ENCODE data around the gene TMEM204. TPM values are rescaled to one million over a fixed set of nuclear protein-coding genes. Genes with fewer than 3 reads are reported as not detected.
A peak's percentile ranks its signal among the peaks of the same experiment; 100 is the strongest.

Gene TMEM204
- total and polyA plus RNA-seq, 4 donors: 34.7 to 74.5 (median 45.1) TPM

GRCh38 chr16:1531638-1531910 is 1.9 kb upstream of the TMEM204 start:
- no peaks in the 10 kb centered on the region for H3K9me3 ChIP-seq (ENCODE audit: control insufficient read depth, low read length)
- ATAC-seq (ENCODE audit: low FRiP score) (no peak), DNase-seq (no peak)
- no peak overlapping the region for H3K4me3 ChIP-seq (ENCODE audit: low read length in 2 of 2)
- no peaks in the 10 kb centered on the region for H3K4me1 ChIP-seq (ENCODE audit: control insufficient read depth in 1 of 2, insufficient read depth in 2 of 2, low read length in 2 of 2)
- intact Hi-C loops (cut with DNase I): no loop called here
- H3K36me3 ChIP-seq (ENCODE audit: control insufficient read depth in 1 of 2, insufficient read depth in 2 of 2, low read length in 1 of 2): peaks cover 0 to under 1% of the 10 kb centered on the region in 2 donors
- H3K27me3 ChIP-seq (ENCODE audit: control insufficient read depth in 1 of 2, insufficient read depth in 2 of 2, low read length in 1 of 2): no peaks in the 10 kb centered on the region
- H3K27ac ChIP-seq (ENCODE audit: low read depth in 1 of 2, low read length in 2 of 2): peak overlapping the region in 1 of 2 donors; percentile 27
- 95 to 97% methylated on average over 14 of the region's 14 CpGs for WGBS, 2 donors

DNA sequence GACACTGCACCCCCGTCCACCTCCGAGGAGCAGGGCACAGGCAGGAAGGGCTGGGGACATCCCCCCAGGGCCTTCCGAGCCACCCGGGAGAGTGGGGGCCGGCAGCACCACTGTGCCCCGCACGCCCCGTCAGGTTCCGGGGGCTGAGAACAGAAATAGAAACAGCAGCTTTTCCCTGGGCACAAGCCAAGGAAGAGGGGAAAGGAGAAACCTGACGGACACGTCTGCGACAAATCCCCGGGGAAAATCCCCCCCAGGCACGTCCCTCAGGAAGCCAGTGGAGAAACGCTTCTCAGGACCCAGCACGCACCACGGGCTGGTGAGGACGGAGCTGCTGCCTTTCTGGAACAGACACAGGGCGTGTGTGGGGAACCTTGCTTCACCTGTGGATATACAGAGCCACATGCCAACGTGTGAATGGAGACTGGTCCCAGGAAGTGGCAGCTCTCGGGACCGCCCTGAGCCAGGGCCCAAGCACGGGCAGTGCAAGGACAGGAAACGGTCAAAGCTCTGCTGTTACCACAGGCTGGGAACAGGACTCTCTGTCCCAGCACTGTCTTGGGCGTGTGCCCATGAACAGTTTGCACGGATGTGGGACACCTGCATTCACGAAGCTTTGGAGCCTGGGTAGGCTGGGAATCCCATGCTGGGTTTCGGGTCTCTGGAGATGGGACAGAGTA is 1.2 kb upstream of the TMEM204 start:
- no peak overlapping the region for H3K4me3 ChIP-seq (ENCODE audit: low read length in 2 of 2)
- no peaks in the 10 kb centered on the region for H3K4me1 ChIP-seq (ENCODE audit: control insufficient read depth in 1 of 2, insufficient read depth in 2 of 2, low read length in 2 of 2)
- H3K27ac ChIP-seq (ENCODE audit: low read depth in 1 of 2, low read length in 2 of 2): peak overlapping the region in 1 of 2 donors; percentile 69
- H3K9me3 ChIP-seq (ENCODE audit: control insufficient read depth, low read length): no peaks in the 10 kb centered on the region
- 38 to 48% methylated on average over 28 of the region's 28 CpGs for WGBS, 2 donors
- no peaks in the 10 kb centered on the region for H3K27me3 ChIP-seq (ENCODE audit: control insufficient read depth in 1 of 2, insufficient read depth in 2 of 2, low read length in 1 of 2)
- ATAC-seq (ENCODE audit: low FRiP score): peak; percentile 42
- no peak for DNase-seq
- intact Hi-C loops (cut with DNase I): no loop called here
- H3K36me3 ChIP-seq (ENCODE audit: control insufficient read depth in 1 of 2, insufficient read depth in 2 of 2, low read length in 1 of 2): peaks cover 0 to 2% of the 10 kb centered on the region in 2 donors

- DNase-seq (no peak), ATAC-seq (ENCODE audit: low FRiP score) (no peak)
- peaks cover 0 to 2% of the 10 kb centered on the region in 2 donors for H3K36me3 ChIP-seq (ENCODE audit: control insufficient read depth in 1 of 2, insufficient read depth in 2 of 2, low read length in 1 of 2)
- no peaks in the 10 kb centered on the region for H3K27me3 ChIP-seq (ENCODE audit: control insufficient read depth in 1 of 2, insufficient read depth in 2 of 2, low read length in 1 of 2)
- H3K4me3 ChIP-seq (ENCODE audit: low read length in 2 of 2): no peak overlapping the region
- H3K9me3 ChIP-seq (ENCODE audit: control insufficient read depth, low read length): no peaks in the 10 kb centered on the region
- H3K27ac ChIP-seq (ENCODE audit: low read depth in 1 of 2, low read length in 2 of 2): peak overlapping the region; percentile 69 to 79
- no peaks in the 10 kb centered on the region for H3K4me1 ChIP-seq (ENCODE audit: control insufficient read depth in 1 of 2, insufficient read depth in 2 of 2, low read length in 2 of 2)
- WGBS, 2 donors: 78 to 85% methylated on average over 10 of the region's 10 CpGs
- intact Hi-C loops (cut with DNase I): no loop called here
These were observed 695 bp upstream of the TMEM204 start for GRCh38 chr16:1532771-1533170.

GRCh38 chr16:1534021-1535020 is 855 bp downstream of the TMEM204 start:
- intact Hi-C loops (cut with DNase I): no loop called here
- ATAC-seq (ENCODE audit: low FRiP score) (peak; percentile 7), DNase-seq (peak in 1 of 2 donors; percentile 82)
- H3K27ac ChIP-seq (ENCODE audit: low read depth in 1 of 2, low read length in 2 of 2): peak overlapping the region in 1 of 2 donors; percentile 69
- H3K9me3 ChIP-seq (ENCODE audit: control insufficient read depth, low read length): no peaks in the 10 kb centered on the region
- H3K4me3 ChIP-seq (ENCODE audit: low read length in 2 of 2): peak overlapping the region; percentile 31 to 47
- WGBS, 2 donors: 37 to 51% methylated on average over 57 of the region's 57 CpGs
- peaks cover 0 to 9% of the 10 kb centered on the region in 2 donors for H3K36me3 ChIP-seq (ENCODE audit: control insufficient read depth in 1 of 2, insufficient read depth in 2 of 2, low read length in 1 of 2)
- no peaks in the 10 kb centered on the region for H3K27me3 ChIP-seq (ENCODE audit: control insufficient read depth in 1 of 2, insufficient read depth in 2 of 2, low read length in 1 of 2)
- no peaks in the 10 kb centered on the region for H3K4me1 ChIP-seq (ENCODE audit: control insufficient read depth in 1 of 2, insufficient read depth in 2 of 2, low read length in 2 of 2)

GRCh38 chr16:1535391-1536291 is 2.2 kb downstream of the TMEM204 start:
- no peaks in the 10 kb centered on the region for H3K27me3 ChIP-seq (ENCODE audit: control insufficient read depth in 1 of 2, insufficient read depth in 2 of 2, low read length in 1 of 2)
- intact Hi-C loops (cut with DNase I): no loop called here
- 72 to 74% methylated on average over 39 of the region's 39 CpGs for WGBS, 2 donors
- DNase-seq (no peak), ATAC-seq (ENCODE audit: low FRiP score) (no peak)
- peak overlapping the region in 1 of 2 donors; percentile 47 for H3K4me3 ChIP-seq (ENCODE audit: low read length in 2 of 2)
- H3K9me3 ChIP-seq (ENCODE audit: control insufficient read depth, low read length): no peaks in the 10 kb centered on the region
- peaks cover 0 to 9% of the 10 kb centered on the region in 2 donors for H3K36me3 ChIP-seq (ENCODE audit: control insufficient read depth in 1 of 2, insufficient read depth in 2 of 2, low read length in 1 of 2)
- no peaks in the 10 kb centered on the region for H3K4me1 ChIP-seq (ENCODE audit: control insufficient read depth in 1 of 2, insufficient read depth in 2 of 2, low read length in 2 of 2)
- peak overlapping the region in 1 of 2 donors; percentile 5 for H3K27ac ChIP-seq (ENCODE audit: low read depth in 1 of 2, low read length in 2 of 2)

GRCh38 chr16:1536601-1537000 is 3.1 kb downstream of the TMEM204 start:
- intact Hi-C loops (cut with DNase I): no loop called here
- no peak overlapping the region for H3K4me3 ChIP-seq (ENCODE audit: low read length in 2 of 2)
- no peaks in the 10 kb centered on the region for H3K9me3 ChIP-seq (ENCODE audit: control insufficient read depth, low read length)
- H3K36me3 ChIP-seq (ENCODE audit: control insufficient read depth in 1 of 2, insufficient read depth in 2 of 2, low read length in 1 of 2): peaks cover 0 to 9% of the 10 kb centered on the region in 2 donors
- ATAC-seq (ENCODE audit: low FRiP score) (no peak), DNase-seq (no peak)
- no peak overlapping the region for H3K27ac ChIP-seq (ENCODE audit: low read depth in 1 of 2, low read length in 2 of 2)
- no peaks in the 10 kb centered on the region for H3K4me1 ChIP-seq (ENCODE audit: control insufficient read depth in 1 of 2, insufficient read depth in 2 of 2, low read length in 2 of 2)
- H3K27me3 ChIP-seq (ENCODE audit: control insufficient read depth in 1 of 2, insufficient read depth in 2 of 2, low read length in 1 of 2): no peaks in the 10 kb centered on the region
- 83 to 87% methylated on average over 13 of the region's 13 CpGs for WGBS, 2 donors

- ATAC-seq (ENCODE audit: low FRiP score): no peak
- no peak overlapping the region for H3K4me3 ChIP-seq (ENCODE audit: low read length in 2 of 2)
- no peak overlapping the region for H3K27ac ChIP-seq (ENCODE audit: low read depth in 1 of 2, low read length in 2 of 2)
- 93 to 94% methylated on average over 27 of the region's 27 CpGs for WGBS, 2 donors
- no peaks in the 10 kb centered on the region for H3K27me3 ChIP-seq (ENCODE audit: control insufficient read depth in 1 of 2, insufficient read depth in 2 of 2, low read length in 1 of 2)
- H3K9me3 ChIP-seq (ENCODE audit: control insufficient read depth, low read length): no peaks in the 10 kb centered on the region
- H3K4me1 ChIP-seq (ENCODE audit: control insufficient read depth in 1 of 2, insufficient read depth in 2 of 2, low read length in 2 of 2): no peaks in the 10 kb centered on the region
- peak in 1 of 2 donors; percentile 75 for DNase-seq
- peaks cover 0 to 9% of the 10 kb centered on the region in 2 donors for H3K36me3 ChIP-seq (ENCODE audit: control insufficient read depth in 1 of 2, insufficient read depth in 2 of 2, low read length in 1 of 2)
- intact Hi-C loops (cut with DNase I): no loop called here
These were observed 3.7 kb downstream of the TMEM204 start for GRCh38 chr16:1537138-1537577.

DNA sequence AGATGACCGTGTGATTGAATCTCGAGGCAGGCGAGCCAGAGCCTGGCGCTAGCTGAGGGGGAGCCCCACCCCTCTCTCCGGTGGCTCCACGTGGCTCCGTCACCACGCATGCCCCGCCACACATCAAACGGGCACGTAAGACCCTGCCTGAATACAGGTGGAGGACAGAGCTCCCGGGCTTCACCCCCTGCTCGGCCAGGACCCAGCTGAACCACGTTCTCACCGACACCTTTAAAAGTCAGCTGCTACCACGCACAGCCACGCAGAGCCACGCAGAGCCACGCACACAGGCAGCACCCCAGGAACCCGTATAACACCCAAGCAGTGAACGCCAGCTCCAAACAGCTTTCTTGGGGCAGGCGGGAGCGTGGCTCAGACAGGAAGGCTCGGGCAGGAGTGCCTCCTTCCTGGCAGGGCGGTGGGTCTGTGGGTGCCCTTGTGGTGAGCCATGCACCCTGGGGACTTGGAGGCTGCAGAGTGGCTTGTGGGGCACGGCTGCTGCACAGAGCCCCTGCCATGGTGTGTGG is 4.4 kb downstream of the TMEM204 start:
- H3K4me1 ChIP-seq (ENCODE audit: control insufficient read depth in 1 of 2, insufficient read depth in 2 of 2, low read length in 2 of 2): no peaks in the 10 kb centered on the region
- no peaks in the 10 kb centered on the region for H3K9me3 ChIP-seq (ENCODE audit: control insufficient read depth, low read length)
- no peak overlapping the region for H3K27ac ChIP-seq (ENCODE audit: low read depth in 1 of 2, low read length in 2 of 2)
- WGBS, 2 donors: 89 to 90% methylated on average over 26 of the region's 26 CpGs
- ATAC-seq (ENCODE audit: low FRiP score) (no peak), DNase-seq (no peak)
- intact Hi-C loops (cut with DNase I): no loop called here
- peaks cover 0 to 12% of the 10 kb centered on the region in 2 donors for H3K36me3 ChIP-seq (ENCODE audit: control insufficient read depth in 1 of 2, insufficient read depth in 2 of 2, low read length in 1 of 2)
- H3K4me3 ChIP-seq (ENCODE audit: low read length in 2 of 2): no peak overlapping the region
- H3K27me3 ChIP-seq (ENCODE audit: control insufficient read depth in 1 of 2, insufficient read depth in 2 of 2, low read length in 1 of 2): no peaks in the 10 kb centered on the region

All from aorta (tissue), 5 donors.